Gastroesophageal sphincter (tissue), 3 donors: ENCODE data around the gene SNHG17.

ENCODE experiments used
- CTCF ChIP-seq, 4 experiments: fragments of 200-600 bp in 2 of 4; fragments of 450-650 bp in 2 of 4; sonication (generic) in 1 of 4; IDR thresholded peaks; one replicate each; pipeline ENCODE4 v1.5.1; 2017 to 2019; ENCODE audit warnings: antibody characterized with exemption in 4 of 4, mild to moderate bottlenecking in 2 of 4, moderate library complexity in 2 of 4
- EP300 ChIP-seq: sonication (generic); formaldehyde crosslinking; IDR thresholded peaks from one replicate; pipeline ENCODE4 v1.6.1; 2017; ENCODE audit warnings: antibody characterized with exemption, mild to moderate bottlenecking
- POLR2A ChIP-seq, 2 donors: fragments of 450-650 bp; IDR thresholded peaks; one replicate each; pipeline ENCODE4 v1.6.1; 2017; ENCODE audit warnings: antibody characterized with exemption in 2 of 2, mild to moderate bottlenecking in 2 of 2, moderate library complexity in 1 of 2
- POLR2AphosphoS5 ChIP-seq: sonication (generic); formaldehyde crosslinking; IDR thresholded peaks from one replicate; pipeline ENCODE4 v1.6.1; 2017; ENCODE audit warnings: antibody characterized with exemption

- TF ChIP-seq EP300 (no peak), CTCF (IDR thresholded peaks at IDR 0.05) (no peak), POLR2A (IDR thresholded peaks at IDR 0.05) (no peak), POLR2AphosphoS5 (no peak)
Measured at GRCh38 chr20:38424401-38424800, 10.7 kb downstream of the SNHG17 start.
